ENCODE results near the gene NRSN1. TPM values are rescaled to one million over a fixed set of nuclear protein-coding genes. Genes with fewer than 3 reads are reported as not detected.
"Not testable (repeated sequence)": the region's sequence is repeated elsewhere in the genome, so short reads cannot be mapped to it uniquely, and the experiment has no call there.

Gene NRSN1
- total RNA-seq, 1 experiment from 2014 or later: not detected

GRCh38 chr6:24140591-24140990 is 14.6 kb downstream of the NRSN1 start:
- DNase-seq (ENCODE audit: low read depth): no peak

DNA sequence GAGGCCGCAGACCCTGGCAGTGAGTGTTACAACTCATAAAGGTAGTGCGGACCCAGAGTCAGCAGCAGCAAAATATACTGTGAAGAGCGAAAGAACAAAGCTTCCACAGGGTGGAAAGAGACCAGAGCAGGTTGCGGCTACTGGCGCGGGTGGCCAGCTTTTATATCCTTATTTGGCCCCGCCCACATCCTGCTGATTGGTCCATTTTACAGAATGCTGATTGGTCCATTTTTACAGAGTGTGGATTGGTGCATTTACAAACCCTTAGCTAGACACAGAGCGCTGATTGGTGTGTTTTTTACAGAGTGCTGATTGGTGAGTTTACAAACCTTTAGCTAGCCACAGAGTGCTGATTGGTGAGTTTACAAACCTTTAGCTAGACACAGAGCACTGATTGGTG is 16.7 kb downstream of the NRSN1 start:
- not testable (repeated sequence) for DNase-seq (ENCODE audit: low read depth)

GRCh38 chr6:24145690-24146131 is 19.7 kb downstream of the NRSN1 start:
- no peak for DNase-seq (ENCODE audit: low read depth)

- DNase-seq (ENCODE audit: low read depth): no peak
Observed at GRCh38 chr6:24146871-24147270, 20.9 kb downstream of the NRSN1 start.

DNA sequence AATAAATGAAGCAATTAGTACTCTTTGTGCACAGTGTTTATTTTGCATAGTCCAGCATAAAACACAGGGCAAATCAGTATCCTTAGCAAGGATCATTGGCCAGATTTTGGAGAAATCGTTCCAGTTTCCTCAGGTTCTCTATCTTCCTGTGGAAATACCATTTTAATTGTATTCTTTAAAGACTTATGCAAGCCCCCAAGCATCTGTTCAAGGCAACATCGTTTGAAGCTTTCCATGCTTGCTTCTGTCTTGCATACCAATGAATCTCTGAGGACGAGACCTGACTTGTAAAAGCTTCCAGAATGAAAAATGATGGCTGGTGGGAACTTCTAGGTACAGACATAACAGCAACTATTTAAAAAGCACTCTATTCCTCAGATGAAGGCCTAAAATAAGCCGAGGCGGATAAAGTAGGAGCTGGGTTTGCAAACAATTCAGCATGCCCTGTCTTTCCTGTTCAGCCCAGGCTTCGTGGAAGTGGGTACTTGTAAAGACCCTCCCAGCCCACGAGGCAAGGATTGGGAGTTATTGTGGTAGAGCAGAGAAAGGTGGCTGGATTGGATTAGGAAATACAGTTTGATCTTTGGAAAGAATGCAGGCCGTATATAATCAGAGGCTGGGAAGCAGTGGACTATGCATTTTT is 21.6 kb downstream of the NRSN1 start:
- DNase-seq (ENCODE audit: low read depth): no peak

DNA sequence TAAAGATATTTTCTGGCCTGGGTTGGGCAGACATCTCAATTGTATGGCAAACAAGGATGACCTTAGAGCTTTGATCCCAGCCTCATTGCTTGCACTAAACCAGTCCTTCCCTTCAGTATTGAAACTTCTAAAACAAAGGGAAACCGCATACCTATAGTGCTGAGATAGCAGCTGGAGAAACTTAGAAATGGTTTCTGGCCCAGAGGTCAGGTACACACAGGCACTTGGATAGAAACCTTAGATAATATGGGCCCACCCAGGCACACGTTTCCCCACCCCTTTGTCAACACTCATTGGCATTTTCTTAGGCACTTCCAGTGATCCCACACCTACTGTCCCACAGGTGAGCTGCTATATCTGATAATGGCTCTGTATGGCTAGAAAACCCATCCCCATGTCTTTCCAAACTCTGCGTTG is 22.1 kb downstream of the NRSN1 start:
- no peak for DNase-seq (ENCODE audit: low read depth)

GRCh38 chr6:24148684-24149083 is 22.7 kb downstream of the NRSN1 start:
- no peak for DNase-seq (ENCODE audit: low read depth)

GRCh38 chr6:24149296-24149695 is 23.3 kb downstream of the NRSN1 start:
- DNase-seq (ENCODE audit: low read depth): no peak

DNA sequence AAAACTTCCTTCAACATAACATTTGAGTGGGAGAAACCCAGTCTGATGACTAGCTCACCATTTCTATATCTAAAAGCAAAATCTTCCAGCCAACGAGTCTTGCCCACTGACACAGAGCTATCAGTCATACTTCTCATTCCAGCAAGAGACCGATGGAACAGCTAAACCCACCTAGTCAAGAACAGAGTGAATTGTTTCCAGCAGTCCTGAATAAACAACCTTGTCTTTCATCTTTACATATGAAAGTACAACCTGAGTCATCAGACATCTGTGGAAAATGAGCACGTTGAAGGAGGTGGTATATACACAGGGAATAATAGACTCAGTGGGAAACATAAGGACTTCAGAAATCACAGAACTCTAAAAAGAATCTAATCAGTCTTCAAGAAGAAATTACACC is 23.8 kb downstream of the NRSN1 start:
- no peak for DNase-seq (ENCODE audit: low read depth)

DNA sequence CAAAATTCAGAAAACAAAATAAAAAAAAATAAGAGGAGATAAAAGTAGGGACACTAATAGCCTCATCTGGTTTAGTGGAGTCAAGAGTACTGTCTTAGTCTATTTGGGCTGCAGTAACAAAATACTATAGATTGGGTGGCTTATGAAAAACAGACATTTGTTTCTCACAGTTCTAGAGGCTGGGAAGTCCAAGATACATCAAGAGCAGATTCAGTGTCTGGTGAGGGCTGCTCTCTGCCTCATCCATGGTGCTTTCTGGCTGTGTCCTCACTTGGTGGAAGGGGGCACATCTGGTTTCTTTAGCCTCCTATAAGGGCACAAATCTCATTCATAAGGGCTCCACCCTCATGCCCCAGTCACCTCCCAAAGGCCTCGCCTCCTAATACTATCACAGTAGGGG is 26.0 kb downstream of the NRSN1 start:
- no peak for DNase-seq (ENCODE audit: low read depth)

DNA sequence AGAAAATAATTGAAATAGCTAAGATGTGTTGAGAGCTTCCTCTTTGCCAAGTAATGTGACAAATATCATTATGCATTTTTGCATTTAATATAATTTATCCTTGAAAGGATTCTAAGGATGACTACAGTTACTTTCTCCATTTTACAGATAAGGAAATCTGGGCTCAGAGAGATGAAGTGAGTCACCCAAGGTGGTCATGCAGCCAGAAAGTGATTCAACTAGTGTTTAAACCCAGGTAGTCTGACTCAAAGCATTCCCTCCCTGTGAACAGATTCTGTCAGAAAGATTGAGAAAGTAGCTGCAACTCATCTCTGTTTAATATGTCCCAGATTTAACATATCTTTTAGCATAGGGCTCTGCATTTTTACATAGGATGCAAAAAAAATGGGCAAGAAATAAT is 28.1 kb downstream of the NRSN1 start:
- peak; percentile 50 for DNase-seq (ENCODE audit: low read depth)

- DNase-seq (ENCODE audit: low read depth): no peak
Observed at GRCh38 chr6:24157886-24158285, 31.9 kb downstream of the NRSN1 start.

- DNase-seq (ENCODE audit: low read depth): no peak
Observed at GRCh38 chr6:24183584-24183983, 57.6 kb downstream of the NRSN1 start.

DNA sequence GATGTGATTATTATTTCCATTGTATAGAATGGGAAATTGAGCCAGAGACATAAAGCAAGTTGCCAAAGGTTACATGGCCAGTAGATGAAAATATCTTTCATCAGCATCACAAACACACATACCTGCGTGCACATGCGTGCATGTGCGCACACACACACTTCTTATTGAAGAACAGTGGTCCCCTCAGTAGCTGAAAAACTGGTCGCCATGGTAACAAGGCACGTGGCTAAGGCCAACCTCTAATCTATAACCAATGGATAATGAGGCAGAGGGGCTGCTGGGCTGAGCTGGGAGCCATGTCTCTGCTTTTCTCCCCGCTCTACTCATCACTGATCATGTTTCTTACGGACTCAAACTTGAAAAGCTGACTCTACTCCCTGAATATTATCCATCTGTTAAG is 60.3 kb downstream of the NRSN1 start:
- DNase-seq (ENCODE audit: low read depth): no peak

GRCh38 chr6:24187965-24188577 is 62.1 kb downstream of the NRSN1 start:
- no peak for DNase-seq (ENCODE audit: low read depth)

GRCh38 chr6:24188578-24189080 is 62.6 kb downstream of the NRSN1 start:
- DNase-seq (ENCODE audit: low read depth): no peak

GRCh38 chr6:24191346-24191745 is 65.3 kb downstream of the NRSN1 start:
- DNase-seq (ENCODE audit: low read depth): no peak

GRCh38 chr6:24193364-24193763 is 67.3 kb downstream of the NRSN1 start:
- no peak for DNase-seq (ENCODE audit: low read depth)

GRCh38 chr6:24194978-24195700 is 69.1 kb downstream of the NRSN1 start:
- DNase-seq (ENCODE audit: low read depth): no peak

GRCh38 chr6:24195836-24196597 is 70.0 kb downstream of the NRSN1 start:
- DNase-seq (ENCODE audit: low read depth): no peak

Data from M059J (cell line).